ENCODE results near the gene NMBR.
"Not testable (repeated sequence)": the region's sequence is repeated elsewhere in the genome, so short reads cannot be mapped to it uniquely, and the experiment has no call there.

- TF ChIP-seq RAD21 (IDR thresholded peaks at IDR 0.05; ENCODE audit: low read depth); SP1 (IDR thresholded peaks at IDR 0.05; ENCODE audit: low read depth); POLR2AphosphoS5 (IDR thresholded peaks at IDR 0.05; ENCODE audit: low read depth, low read length); CTCF (IDR thresholded peaks at IDR 0.05 in 2 of 3, conservative IDR thresholded peaks at IDR 0.05 in 1 of 3; ENCODE audit: borderline replicate concordance in 1 of 3, insufficient read depth in 1 of 3, low read depth in 2 of 3, low read length in 2 of 3); EZH2 (IDR thresholded peaks at IDR 0.05): not testable (repeated sequence)
Measured at GRCh38 chr6:142110820-142111219, 36.1 kb downstream of the NMBR start.

All from HCT116 (cell line).